HG03439 (cell line): ENCODE measurements around the gene ISYNA1.

ENCODE experiments used
- ATAC-seq: cut with Tn5 transposase; IDR thresholded peaks from one replicate; pipeline ENCODE4 v1.9.1; 2021; ENCODE audit warnings: mild to moderate bottlenecking, moderate library complexity; ENCODE audit not compliant: unreplicated experiment

ISYNA1 gene

GRCh38 chr19:18437491-18438330, at the start of gene ISYNA1:
ISYNA1 (minus strand) TSS chr19:18438133; CDS start chr19:18437979, 154 bp downstream.
- no peak for ATAC-seq

GRCh38 chr19:18486746-18487145, 48.8 kb upstream of the ISYNA1 start:
- no peak for ATAC-seq

DNA sequence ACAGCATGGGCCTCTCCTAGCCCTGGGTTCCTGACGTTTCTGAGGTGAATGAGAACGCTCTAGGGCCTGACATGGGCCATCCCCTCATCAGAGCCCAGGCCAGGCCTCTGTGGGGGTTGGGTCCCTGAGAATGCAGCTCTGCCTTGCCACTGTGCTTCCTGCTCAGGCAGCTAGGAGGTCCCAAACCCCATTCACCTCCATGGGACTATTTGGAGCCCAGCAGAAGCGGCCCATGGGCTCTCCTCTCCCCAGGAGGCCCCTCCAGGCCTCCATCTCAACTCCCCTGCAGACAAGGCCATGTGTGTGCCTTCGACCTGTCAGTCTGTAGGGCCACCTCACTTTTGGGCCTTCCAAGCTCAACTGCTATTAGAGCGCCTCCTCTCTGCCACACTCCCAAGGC, 47.1 kb upstream of the ISYNA1 start:
- no peak for ATAC-seq

DNA sequence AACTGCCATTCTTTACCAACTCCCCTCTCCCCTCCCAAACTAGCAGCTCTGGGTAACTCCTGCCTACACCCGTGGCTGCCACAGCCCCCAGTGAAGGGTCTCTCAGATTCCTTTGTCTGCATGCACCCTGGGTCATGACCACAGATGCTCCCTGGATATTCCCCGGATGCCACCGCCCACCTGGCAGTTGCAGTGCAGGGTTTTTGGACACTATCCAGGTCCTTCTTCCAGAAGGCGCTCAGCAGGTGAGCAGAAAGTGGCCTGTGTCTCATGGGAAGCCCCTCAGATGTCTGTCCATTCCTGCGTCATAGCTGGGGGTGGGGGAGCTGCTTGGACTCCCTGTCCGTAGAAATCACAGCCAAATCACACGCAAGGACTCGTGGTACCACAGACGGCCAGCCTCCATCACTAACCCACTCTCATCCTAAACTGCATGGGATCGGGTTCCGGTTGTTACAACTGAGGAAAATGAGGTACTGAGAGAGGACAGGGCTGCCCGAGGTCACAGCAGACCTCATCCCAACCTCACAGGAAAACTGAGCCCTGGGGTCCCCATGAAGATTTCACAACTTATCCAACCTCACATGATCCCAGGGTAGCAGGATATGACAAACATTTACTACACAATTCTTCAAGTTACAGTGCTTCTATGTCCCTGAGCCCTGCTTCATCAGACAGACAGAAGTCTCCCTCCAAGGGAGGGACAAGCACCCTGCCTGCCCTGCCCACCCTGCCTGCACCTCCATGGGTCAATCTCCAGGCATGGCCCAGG, 45.4 kb upstream of the ISYNA1 start:
- no peak for ATAC-seq

GRCh38 chr19:18481505-18482222, 43.7 kb upstream of the ISYNA1 start:
- ATAC-seq: no peak

DNA sequence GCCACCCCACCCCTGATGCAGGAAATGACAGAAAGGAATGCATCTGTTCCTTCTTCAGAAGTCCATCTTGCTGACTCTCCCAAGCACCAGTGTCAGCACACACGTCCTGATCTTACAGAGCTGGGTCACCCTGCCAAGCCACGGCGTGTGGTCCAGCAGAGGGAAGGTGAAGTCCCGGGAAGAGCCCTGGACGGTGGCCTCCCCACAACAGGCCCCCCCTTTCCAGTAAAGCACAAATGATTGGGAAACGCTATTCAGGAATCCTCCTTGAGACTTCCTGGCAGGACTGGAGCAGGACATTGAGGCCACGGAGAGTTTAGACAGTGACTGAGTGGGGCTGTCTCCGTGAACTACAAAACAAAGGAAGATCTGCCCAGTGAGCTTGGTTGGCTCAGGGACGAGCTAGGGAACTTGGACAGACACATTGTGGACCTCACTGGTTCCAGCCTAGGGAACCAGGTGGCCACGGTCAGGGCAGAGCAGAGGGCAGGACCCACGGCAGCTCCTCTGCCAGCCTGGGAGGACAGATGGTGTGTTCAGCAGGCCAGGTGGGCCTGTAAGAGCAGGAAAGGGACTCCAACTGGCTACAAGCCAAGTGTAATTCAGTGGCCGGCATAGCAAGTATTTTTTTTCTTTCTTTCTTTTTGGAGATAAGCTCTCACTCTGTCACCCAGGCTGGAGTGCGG, 42.2 kb upstream of the ISYNA1 start:
- no peak for ATAC-seq

- peak; percentile 47 for ATAC-seq
Measured at GRCh38 chr19:18478545-18479311, 40.8 kb upstream of the ISYNA1 start.

DNA sequence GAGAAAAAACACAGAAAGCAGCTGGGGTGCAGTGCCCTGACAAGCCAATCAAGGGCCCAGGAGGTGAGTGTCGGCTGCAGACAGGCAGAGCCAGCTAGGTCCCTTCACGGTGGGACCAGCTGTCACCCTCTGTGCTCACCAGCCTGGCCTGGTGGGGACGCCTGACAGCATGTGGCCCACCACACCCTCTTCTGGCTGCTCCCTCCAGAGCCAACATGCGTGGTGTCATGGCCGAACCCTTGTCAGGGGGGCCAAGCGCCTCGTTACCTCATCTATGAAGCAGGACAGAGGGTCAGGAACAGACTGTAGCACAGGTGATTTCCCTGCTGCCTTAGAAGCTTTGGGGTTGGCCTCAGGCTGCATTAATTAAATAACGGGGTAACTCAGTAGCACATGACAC, 40.0 kb upstream of the ISYNA1 start:
- no peak for ATAC-seq

DNA sequence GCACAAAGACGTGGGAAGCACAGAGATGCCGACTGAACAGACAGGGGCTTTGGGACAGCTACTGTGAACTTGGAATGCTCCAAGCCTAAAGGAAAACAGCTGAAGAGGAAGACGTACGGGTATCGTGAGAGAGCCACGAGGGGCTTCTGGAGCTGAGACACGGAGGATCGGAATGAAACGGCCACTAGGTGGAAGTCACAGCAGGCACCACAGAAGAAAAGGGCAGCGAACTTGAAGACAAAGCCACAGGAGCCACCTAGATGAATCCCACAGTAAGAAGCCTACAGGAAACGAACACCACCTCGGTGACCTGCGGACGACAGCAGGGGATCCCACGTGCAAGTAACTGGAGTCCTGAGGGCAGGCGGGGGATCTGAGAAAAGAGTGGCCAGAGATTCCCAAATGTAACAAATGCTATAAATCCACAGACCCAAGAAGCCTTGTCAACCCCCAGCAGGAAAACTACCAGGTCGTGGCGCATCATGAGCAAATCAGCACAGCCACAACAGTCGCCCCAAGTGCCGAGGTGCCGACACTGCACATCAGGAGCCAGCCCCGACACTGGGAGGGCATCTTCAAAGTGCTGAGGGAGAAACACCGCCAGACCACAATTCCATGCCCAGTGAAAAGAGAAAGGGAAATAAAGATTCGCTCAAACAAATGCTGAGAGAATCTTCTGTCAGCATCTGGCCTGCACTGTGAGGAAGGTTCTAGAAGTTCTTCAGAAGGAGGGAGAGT, 39.3 kb upstream of the ISYNA1 start:
- ATAC-seq: no peak

DNA sequence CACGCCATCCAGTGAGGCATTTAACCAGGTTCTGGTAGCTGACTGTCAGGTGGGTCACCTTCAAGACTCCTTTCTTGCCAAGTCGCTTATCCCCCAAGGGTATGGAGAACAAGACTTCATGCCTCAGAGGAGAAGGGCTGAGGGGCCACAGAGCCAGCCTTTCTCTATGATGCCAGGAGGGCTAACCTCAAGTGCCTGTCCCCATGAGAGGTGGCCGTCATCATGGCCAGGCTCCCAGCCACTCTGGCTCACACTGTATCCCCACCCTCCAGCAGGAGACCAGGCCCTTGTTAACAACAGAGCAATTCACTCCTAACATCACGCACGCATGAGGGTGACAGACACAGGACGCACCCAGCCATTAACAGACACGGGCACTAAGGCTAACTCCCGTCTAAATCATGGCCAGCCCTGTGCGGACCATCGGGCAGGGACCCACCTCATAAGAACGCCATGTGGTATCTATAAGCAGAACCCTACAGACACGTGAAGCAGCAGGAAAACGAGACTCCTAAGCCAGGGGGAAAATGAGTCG, 38.6 kb upstream of the ISYNA1 start:
- no peak for ATAC-seq

DNA sequence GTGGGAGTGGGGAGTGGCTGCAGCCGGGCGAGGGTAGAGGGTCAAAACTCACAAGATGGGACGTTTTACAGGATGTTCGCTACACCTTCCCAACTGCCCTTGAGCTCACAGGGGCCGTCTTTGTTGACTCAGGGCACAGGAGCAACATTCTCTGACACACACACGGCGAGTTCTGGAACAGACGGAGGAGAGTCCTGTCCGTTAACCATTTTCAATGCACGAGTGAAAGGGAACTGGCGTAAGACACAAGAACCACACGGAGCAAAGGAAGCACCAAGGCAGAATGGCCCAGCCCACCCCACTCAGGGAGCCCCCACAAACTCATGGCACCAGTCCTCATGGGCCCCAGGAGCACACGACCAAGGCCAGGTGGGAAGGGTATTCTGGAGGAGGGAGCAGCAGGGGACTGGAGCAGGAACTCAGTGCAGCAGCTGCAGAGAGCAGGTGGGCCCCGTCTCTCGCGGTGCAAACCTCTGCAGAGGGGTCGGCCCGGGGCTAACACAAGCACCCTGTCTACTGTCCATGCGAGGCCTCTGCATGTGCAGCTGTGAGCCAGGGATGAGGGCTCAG, 37.9 kb upstream of the ISYNA1 start:
- ATAC-seq: no peak

DNA sequence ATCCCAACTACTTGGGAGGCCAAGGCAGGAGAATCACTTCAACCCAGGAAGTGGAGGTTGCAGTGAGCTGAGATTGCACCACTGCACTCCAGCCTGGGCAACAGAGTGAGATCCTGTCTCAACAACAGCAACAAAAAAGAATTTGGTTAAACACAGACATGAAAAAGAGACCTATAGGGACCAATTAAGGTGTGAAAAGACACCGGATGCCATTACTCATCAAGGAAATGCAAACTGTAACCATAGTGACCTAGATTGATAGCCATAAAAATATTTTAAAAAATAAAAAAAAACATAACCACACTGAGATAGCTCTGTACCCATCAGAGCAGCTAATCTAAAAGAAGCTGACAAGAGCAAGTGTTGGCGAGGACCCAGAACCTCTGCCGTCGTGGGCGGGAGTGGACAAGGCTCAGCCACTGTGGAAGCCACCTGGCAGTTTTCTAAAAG, 37.1 kb upstream of the ISYNA1 start:
- ATAC-seq: no peak

- no peak for ATAC-seq
Measured at GRCh38 chr19:18474366-18474887, 36.5 kb upstream of the ISYNA1 start.

DNA sequence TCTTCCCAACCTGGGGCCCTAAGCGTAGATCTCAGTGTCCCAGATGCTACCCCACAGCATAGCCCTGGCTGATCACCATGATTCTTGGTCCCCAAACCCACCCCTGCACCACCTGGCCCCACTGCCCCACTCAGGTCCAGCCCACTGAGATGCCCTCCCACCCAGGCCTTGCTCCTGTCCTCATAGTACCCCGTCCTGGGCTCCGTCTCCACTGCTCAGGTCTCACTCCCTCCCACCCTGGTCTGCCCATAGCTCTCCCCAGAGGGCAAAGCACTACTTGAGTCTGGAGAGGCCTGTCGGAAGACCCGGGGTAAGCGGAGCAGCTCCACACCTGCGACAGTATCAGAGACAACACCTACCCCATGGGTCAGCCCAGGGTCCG, 35.8 kb upstream of the ISYNA1 start:
- no peak for ATAC-seq

DNA sequence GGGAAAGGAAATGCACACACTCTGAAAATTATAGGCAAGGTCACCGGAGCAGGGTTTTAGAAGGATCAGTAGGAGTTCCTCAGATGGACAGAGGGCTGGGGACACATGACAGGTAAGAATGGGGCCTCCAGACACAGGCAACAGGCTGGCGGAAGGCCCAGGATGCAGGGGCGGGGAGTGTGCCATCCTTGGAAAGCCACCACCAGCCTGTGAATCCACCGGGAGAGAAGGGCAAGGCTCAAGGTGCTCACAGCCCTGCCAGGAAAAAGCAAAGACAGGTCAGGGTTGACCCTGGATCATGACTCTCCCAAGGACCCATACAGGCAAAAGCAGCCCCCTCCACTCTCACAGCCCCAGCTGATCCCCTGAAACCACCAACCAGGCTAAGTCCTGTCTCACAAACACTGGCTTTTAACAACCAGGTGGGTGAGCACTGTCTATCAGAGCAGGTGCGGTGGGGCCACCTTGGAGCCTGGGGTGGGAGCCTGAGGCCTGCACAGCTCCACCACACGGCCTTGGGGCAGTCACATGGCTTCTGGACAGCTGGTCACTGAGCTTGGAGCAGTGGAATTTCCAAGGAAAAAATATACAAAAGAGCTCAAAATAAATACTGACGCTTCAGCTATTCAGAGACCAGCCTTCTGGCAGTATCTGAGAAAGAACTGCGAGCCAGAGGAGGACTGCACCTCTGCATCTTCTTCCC, 35.2 kb upstream of the ISYNA1 start:
- no peak for ATAC-seq

DNA sequence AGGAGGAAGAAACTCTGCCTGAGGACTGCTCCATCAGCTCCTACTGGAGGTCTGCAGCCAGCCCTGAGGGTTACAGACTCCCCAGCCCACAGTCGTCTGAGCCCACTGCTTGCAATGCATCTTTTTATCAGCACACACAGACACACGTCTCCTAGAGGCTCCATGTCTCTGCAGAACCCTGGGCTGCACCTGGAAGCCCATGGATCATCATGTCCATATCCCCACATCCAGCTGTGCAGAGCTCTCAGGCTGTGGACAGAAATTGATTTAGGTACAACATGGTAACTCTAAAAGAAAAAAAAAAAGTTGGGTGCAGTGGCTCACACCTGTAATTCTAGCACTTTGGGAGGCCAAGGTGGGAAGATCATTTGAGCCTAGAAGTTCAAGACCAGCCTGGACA, 32.9 kb upstream of the ISYNA1 start:
- no peak for ATAC-seq

- ATAC-seq: no peak
Measured at GRCh38 chr19:18469069-18469846, 31.3 kb upstream of the ISYNA1 start.
